Peyer's patch (tissue), 4 donors: ENCODE results near the gene PRF1.

Experiments used
- POLR2A ChIP-seq, 2 donors: fragments of 450-650 bp; IDR thresholded peaks; one replicate each; pipeline ENCODE4 v1.5.1; 2017; ENCODE audit warnings: antibody characterized with exemption in 2 of 2, mild to moderate bottlenecking in 2 of 2, moderate library complexity in 2 of 2
- TF ChIP-seq, protein P1 (sequence below), 6 experiments: fragments of 450-650 bp in 4 of 6; fragments of 200-600 bp in 2 of 6; sonication (generic) in 1 of 6; IDR thresholded peaks; one replicate each; pipeline ENCODE4 v1.5.1; 2017 to 2019; ENCODE audit warnings: antibody characterized with exemption in 6 of 6, mild to moderate bottlenecking in 3 of 6, moderate library complexity in 1 of 6

DNA sequence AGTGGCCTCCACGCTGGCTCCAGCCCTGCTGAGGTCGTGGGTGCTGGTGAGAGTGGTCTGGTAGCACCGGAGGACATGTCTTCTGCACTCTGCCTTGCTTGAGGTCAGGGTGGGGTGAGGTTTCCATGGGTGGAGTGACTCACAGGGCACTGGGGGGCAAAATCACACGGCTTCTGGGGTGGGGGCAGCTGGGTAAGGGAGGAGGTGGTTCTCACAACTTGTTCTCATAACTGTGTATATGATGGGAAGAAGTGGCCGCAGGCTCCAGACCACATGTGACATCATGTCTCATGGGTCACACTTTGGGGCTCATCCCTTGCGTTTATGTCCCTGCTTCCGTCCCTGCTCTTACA, 884 bp upstream of the PRF1 start:
- TF ChIP-seq, protein P1, sequence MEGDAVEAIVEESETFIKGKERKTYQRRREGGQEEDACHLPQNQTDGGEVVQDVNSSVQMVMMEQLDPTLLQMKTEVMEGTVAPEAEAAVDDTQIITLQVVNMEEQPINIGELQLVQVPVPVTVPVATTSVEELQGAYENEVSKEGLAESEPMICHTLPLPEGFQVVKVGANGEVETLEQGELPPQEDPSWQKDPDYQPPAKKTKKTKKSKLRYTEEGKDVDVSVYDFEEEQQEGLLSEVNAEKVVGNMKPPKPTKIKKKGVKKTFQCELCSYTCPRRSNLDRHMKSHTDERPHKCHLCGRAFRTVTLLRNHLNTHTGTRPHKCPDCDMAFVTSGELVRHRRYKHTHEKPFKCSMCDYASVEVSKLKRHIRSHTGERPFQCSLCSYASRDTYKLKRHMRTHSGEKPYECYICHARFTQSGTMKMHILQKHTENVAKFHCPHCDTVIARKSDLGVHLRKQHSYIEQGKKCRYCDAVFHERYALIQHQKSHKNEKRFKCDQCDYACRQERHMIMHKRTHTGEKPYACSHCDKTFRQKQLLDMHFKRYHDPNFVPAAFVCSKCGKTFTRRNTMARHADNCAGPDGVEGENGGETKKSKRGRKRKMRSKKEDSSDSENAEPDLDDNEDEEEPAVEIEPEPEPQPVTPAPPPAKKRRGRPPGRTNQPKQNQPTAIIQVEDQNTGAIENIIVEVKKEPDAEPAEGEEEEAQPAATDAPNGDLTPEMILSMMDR (IDR thresholded peaks at IDR 0.05), result no peak
- no peak for TF ChIP-seq POLR2A (IDR thresholded peaks at IDR 0.05)
